SIG-M5 treated with dmso at 0.1 percent for 504 hours (cell line): ENCODE measurements around the gene SH2D1A.
"Not testable (repeated sequence)": the region's sequence is repeated elsewhere in the genome, so short reads cannot be mapped to it uniquely, and the experiment has no call there.

Experiments
- DNase-seq: peaks from one replicate; lab custom pipeline; 2025; ENCODE audit not compliant: unreplicated experiment; lab: John Stamatoyannopoulos, UW

SH2D1A gene

DNA sequence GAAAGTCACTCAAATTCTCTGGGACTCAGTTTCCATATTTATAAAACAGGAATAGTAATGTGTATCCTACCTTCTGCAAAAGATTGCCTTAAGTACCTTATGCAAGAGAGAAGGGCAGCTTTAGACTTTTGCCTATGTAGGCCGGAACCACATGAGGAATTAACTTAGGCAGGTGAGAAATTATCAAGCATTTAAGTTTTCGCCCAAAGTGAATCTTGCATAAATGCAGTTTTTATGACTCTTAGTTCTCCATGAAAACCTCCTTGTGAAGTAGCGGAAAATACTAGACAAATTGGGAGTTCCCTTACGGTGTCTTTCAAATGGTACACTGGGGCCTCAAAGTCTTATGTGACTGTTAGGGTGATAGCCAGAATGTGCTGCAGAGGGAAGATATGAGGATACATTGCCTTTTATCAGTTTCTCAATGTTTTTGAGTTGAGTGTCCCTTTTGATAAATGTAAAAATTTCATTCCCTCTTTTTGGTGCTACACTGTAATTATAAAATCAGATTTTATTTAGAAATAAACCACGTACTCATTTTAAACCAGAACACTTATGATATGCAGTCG, 2.6 kb downstream of the SH2D1A start:
- DNase-seq, result no peak

DNA sequence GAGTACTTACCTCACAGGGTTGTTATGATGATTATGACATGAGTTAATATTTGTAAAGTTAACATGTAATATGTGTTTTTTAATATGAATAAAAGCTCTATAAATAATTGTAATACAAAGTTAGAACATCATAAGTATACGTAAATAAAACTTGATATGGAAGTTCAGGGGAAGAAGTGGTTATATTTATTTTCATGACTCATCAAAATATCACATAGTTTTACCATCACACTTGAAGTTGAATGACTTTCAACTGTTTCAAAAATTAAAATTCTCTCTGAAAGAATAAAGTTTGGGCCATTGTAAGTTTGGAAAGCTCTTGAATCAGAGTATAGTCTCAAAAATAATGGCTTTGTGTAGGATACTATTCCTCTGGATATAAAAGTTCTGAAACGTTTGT, 8.3 kb downstream of the SH2D1A start:
- no peak for DNase-seq

DNA sequence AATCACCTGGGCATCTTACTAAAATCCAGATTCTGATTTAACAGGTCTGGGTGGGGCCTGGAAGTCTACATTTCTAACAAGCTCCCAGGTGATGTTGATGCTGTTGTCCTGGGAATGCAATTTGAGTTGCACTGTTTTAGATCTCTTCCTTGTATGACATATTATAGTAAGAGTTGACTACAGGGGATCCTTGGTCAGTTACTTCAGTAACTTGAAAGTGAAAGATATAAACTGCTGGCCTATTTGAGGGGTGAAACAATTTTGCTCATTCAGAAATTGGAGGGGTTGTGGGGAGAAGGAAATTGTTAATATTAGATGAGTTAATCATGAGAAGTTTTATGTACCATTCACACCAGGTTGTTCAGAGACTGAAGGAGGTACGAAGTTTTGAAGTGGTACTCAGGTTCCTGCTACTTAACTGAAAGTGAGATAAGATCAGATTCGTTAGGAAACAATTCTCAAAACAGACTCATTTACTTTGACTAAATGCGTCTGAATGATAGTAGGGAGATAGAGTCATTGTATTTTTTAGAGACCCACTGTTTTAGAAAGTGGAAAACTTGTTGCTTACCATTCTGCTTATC, 12.5 kb downstream of the SH2D1A start:
- DNase-seq, result no peak

DNA sequence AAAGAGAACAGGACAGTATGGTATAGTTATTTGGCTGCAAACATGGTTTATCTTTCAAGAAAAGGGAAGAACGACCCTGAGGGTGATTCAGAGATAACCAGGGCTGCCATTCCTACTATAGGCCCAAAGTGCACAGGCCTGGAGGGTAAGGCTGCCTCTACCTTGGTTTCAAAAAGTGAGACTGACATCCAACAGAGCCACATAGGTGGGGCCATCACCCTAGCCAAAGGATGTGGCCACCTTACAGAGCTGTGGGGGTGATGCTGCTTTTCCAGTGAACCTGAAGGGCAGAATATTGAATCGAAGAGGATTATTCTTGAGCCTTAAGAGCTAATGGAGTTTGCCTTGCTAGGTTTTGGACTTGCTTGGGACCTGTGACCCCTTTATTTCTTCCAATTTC, 15.7 kb downstream of the SH2D1A start:
- DNase-seq, result no peak

DNA sequence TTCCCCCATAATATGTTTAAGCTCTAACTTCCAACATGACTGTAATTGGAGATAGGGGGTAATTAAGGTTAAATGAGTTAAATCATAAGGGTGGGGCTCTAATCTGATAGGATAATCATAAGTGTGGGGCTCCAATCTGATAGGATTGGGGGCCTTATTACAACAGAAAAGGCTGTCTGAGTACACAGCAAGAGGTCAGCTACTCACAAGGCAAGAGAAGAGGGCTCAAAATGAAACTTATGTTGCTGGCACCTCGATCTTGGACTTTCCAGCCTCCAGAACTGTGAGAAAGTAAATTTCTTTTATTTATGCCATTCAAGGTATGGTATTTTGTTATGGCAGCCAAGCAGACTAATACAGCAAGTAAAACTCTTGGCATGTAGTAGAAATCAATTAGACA, 16.4 kb downstream of the SH2D1A start:
- no peak for DNase-seq

DNA sequence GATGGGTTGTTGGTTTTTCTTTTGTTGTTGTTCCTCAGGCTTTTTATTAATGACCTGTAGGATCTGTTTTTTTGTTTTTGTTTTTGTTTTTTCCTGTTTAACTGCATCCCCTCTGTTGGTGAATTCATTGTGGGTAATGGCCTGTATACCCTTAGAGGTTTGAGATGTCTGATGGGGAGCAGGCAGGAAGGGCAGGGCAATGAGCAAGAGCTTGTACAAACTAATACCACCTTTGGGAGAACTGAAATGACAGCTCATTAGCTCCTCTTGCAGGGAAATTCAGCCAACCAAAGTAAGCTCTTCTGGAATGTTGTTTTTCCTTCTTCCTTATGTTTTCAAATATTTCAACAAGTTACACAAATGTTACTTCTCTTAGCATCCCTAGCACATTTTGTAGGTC, 23.4 kb downstream of the SH2D1A start:
- no peak for DNase-seq

DNA sequence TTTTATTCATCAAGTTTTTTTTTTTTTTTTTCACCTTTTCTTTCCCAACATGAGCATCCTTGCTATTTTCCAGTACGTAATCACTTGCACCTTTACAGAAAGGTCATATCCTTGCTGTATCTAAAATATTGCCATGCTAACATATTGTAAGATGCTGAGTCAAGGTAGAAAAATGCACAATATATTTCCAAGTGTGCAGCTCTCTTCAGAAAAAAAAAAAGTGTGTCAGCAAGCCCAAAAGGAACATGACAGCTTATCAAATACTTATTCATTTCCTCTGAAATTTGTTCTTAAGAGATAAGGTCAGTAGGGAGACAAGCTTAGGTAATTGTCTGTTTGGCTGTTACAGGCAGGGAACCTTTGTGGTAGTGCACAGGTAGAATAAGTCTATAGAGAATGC, 27.0 kb downstream of the SH2D1A start:
- no peak for DNase-seq

DNA sequence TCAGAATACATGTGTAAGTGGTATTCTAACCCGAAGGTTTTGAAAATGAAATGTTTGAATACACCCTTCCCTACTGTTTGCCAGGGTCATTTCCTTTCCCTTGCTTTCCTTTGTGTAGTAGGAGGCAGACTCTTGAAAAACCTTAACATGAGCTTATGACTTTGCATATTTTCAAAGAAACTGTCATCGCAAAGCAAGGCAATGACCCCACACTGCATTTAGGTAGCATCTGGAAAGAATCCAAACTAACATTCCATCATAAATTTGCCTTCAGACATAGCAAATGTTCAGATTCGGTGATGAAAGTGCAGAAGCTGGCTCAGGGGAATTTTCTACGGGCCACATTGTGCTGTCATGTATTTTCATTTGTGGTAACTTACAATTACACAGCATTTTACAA, 32.3 kb downstream of the SH2D1A start:
- DNase-seq, result no peak

DNA sequence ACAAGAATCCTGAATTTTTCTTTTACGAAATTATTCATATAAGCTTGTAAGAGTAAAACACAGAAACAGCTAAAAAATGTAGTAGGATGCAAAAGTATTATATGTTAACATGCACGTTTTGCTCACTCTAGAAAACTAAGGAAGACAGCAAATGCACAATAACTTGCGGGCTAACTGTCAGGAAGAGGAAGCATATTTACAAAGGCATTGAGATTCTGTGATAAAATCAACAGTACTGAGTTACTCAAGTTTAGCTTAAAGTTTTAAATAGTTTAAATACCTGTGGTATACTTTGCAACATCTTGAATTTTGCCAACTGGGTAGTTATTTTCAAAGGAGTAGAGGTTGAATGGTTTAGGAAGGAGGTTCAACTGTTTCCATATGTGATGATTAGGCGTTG, 37.0 kb downstream of the SH2D1A start:
- DNase-seq, result no peak

DNA sequence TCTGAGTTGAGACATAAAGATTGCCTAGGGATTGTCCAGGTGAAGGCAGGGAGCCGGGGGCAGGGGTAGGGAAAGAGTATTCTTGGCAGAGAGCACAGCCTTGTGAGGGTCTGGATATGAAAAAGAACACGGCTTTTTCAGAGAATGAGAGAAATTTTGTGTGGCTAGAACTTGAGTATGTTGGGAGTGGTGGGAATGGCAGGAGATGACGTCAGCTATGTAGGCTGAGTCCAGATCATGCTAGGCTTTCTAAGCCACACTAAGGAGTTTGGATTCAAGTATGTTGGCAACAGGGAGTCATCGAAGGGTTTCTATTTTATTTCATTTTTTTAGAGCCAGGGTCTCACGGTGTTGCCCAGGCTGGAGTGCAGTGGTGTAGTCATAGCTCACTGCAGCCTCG, 40.0 kb downstream of the SH2D1A start:
- DNase-seq, result no peak

DNA sequence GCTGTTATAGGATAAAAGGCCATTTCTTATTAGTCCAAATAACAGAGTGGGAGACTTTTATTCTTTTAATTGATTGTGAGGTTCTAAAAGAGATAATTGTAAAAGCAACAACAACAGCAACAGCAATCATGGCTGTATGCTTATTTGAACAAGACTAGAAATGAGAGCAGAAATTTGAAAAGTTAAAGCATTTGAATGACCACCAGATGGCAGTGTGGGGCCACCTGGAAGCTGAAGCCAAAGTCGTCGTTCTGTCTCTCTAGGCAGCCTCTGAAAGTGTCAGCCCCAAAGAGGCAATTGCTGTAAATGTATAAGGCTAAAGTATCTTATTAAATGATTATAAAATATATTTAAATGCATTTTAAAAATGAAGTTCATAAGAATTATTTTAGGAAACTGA, 42.2 kb downstream of the SH2D1A start:
- peak; percentile 46 for DNase-seq

DNA sequence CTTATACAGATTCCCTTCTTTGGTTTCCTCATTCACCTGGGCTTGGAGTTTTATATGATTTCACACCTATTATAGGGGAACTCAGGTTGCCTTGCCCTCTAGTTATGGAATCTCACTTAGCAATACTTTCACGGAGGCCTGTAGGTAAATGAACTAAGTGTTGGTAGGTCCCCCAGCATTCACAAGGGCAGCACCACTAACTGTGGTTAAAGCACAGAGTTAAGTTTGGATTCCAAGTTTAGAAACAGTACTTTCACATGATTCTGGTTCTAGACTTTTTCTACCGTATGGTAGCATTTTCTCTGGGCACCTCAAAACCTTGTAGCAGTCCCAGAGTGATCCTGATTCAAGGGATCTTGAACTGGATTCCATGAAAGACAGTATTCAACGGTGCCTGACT, 46.4 kb downstream of the SH2D1A start:
- no peak for DNase-seq

DNA sequence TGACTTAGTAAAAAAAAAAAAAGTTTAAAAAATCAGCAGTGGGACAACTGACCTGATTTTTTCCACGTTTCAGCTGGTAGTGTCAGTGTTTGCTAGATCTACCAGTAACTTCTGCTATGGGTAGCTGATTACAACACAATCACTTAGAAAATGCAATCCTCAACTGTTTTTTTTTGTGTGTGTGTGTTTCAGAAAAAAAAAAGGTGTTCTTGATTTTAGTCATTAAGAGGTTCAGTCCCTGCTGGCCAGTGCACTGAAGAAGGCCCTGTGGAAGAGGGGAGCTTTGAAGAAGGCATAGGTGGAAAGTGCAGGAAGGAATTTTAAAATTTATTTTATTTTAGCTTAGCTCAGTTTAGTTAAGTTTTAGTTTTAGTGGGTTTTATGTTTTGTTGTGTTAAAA, 46.9 kb downstream of the SH2D1A start:
- DNase-seq, result no peak

DNA sequence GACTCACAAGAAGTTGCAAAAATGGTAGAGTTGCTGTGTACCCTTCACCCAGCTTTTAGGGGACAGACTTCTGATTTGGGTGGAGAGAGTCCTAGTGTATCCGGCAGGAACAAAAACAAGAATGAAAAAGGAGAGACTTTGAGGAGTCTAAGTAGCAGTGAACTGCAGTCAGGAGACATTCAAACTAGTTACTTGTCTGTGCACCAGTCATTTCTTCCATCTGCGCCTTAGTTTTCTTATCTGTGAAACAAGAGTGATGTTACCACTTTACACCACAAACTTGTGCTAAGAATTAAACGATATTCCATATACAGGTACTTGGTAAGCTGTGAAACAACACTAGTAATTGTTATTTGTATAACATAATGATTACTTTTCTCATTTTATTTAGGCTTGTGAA, 47.3 kb downstream of the SH2D1A start:
- no peak for DNase-seq

DNA sequence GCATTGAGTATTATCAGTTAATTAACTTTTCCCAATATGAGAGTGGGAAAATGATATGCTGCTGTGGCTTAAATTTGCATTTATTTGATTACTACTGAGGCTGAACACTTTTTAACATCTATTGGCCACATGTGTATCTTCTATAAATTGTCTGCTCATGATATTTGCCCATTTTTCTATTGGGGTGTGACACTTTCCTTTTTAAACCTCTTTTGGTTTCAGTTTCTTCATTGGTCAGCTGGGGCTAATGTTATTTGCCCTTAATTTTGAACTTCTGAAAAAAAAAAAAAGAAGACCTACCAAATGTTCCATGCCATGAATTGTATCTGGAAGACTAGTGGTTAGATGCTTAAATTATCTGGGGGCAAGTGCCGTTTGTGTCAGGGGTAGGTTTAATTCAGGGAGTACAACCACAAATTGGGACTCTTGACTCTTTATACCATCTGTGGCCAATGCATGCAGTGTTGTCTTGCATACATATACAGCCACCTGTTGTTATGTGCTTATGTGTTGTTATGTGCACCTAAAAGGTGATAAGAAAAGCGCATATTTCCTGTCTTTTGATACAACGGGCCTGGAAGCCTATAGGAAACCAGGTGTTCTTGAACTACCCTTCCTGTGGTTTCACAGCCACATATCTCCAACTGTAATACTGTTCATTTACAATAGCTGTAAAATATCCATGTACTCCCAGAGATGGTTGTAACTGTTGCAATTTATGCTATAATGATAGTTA, 49.0 kb downstream of the SH2D1A start:
- no peak for DNase-seq

DNA sequence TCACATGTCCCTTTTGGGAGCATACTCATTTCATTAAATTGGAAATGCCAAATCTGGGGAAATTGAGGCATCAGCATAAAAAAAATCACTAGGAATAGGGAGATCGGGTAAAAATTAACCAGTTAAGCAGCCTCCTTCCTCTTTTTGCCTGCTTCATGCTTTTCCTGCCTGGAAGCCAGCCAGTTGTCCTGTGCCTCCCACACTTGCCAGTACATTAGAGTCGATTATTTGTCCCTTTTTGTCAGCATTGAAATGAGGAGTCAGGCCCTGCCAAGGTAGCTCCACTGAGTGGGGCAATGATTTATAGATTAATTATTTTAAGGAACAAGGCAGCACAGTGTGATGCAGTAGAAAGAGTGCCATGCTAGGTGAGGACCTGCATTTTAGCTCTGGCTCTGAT, 55.3 kb downstream of the SH2D1A start:
- no peak for DNase-seq

DNA sequence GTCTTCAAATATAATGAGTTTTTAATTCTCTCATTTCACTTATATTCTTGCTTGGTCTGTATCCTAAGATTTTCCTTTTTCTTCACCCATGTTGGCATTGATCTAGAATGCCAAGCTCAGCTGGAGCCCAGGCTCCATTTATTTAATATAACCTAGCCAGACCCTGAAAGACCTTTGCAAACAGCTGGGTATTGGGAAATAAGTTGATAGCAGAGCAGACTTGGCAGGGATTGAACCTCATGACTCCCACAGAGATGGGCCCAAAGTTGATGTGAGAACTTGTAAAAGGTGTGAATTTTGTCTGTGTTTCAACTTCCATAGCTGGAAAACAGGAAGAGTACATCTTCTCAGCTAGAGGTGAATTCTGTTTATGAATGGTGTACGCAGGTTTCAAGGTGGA, 59.5 kb downstream of the SH2D1A start:
- DNase-seq, result no peak

DNA sequence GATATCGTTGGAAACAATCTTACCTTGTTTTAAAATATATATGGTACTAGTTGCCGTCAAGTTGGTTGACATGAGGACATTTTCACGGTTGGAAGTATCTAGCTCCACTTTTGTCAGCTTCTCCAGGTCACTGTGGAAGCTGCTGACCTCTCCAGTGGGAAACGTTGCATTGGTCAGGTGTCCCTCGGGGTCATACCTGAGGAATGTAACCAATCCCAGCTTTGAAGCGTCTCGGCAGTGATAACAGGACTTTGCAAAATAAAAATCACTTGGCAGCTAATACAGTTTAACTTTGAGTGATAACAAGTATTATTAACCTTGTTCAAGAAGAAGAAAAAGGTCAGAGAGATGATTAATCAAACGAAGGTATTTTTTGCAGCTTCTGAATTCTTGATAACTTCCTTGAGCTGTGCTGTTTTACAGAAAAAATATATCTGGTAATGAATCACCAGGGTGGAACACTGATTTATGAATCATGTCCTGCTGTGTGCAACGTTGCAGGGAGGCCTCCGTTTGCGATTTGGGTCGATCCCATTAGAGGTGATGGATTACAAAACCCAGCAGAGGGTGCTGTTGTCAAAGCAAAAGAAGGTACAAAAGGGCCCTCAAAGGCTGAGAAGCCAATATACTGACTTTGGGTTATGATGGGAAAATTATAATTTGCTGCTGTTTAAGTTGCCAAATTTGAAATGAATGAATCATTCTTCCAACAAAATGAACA, 60.1 kb downstream of the SH2D1A start:
- DNase-seq, result peak; percentile 26

DNA sequence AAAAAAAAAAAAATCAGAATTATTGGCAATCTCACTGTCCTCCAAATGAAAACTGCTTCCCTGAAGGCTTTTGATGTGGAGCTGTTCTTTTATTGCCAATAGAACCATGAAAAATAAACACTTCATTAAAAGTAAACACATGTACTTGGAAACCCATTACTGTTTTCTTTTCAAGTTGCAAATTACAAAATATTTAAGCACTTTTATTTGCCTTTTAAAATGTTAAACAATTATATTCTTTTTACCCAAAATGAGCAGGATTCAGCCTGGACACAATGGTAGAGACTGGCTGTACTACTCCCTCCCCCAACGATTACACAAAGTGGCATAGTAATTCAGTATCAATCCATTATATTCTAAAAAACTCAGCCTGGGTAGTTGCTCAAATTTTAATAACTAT, 60.9 kb downstream of the SH2D1A start:
- no peak for DNase-seq

DNA sequence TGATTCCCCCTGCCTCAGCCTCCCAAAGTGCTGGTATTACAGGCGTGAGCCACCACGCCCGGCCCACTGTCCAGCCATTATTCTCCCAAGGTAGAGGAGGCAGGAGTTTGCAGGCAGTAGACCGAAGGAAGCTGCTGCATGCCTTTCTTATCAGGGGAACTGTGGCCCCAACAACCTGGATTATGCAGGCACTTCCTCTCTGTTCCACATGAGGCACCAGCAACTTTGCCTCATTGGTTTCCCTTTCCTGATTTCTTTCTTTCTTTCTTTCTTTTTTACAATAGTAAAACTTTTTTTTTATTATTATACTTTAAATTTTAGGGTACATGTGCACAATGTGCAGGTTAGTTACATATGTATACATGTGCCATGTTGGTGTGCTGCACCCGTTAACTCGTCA, 62.0 kb downstream of the SH2D1A start:
- not testable (repeated sequence) for DNase-seq

DNA sequence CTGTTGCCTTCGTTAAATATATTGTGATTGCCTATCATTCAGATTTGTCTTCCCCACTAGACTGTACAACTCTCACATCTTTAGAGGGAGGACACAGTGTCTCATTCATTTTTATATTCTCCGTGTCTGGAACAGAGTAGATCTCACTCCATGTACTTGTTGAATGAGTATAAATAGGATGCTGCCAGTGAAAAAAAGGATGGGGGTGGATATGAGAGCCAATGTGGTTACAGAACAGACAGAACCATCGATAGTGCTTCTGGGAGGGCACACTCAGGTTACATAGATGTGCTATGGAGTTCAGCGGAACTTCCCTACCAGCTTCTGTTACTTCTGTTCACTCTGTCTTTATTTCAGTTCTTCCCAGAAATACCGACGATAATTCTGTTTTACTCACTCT, 66.9 kb downstream of the SH2D1A start:
- DNase-seq, result no peak

DNA sequence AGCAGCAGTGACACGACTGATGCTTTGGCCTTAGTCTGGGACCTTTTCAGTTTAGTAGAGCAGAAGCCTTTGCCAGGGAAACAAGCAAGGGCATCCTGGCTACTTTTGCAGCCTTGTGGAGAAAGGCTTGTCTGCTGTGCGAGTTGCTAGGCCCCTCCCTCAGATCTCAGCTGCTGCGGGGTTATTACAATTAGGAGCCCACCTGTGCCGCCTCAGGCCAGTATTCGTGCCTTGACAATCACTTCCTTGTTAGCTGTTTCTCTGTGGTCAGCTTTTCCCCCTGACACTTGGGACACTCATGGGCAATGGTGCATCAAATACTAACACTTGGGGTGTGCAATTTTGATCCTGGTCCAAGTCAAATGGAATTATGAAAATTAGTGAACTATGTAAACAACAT, 67.9 kb downstream of the SH2D1A start:
- DNase-seq, result no peak
